ENCODE data around the gene HMOX1.

- TF ChIP-seq CTCF (IDR thresholded peaks at IDR 0.05 in 2 of 3, conservative IDR thresholded peaks at IDR 0.05 in 1 of 3; ENCODE audit: borderline replicate concordance in 1 of 3, insufficient read depth in 1 of 3, low read depth in 2 of 3, low read length in 2 of 3) (no peak), ELF1 (IDR thresholded peaks at IDR 0.05; ENCODE audit: borderline replicate concordance, low read depth) (no peak), SIN3A (IDR thresholded peaks at IDR 0.05; ENCODE audit: low read depth) (no peak), EZH2phosphoT487 (IDR thresholded peaks at IDR 0.05; ENCODE audit: borderline replicate concordance) (no peak), TCF7L2 (IDR thresholded peaks at IDR 0.05; ENCODE audit: borderline replicate concordance, extremely low read depth, insufficient read depth, insufficient read length) (no peak)
Observed at GRCh38 chr22:35394810-35395563, 14.1 kb downstream of the HMOX1 start.

Data from HCT116 (cell line).